ENCODE measurements around the gene USP49. TPM values are rescaled to one million over a fixed set of nuclear protein-coding genes. Genes with fewer than 3 reads are reported as not detected.

Gene USP49
- total and polyA plus RNA-seq, 2 experiments from 2014 or later: 5.0 to 8.5 TPM

GRCh38 chr6:41872147-41872546 is 23.0 kb downstream of the USP49 start:
- TF ChIP-seq, protein P1, sequence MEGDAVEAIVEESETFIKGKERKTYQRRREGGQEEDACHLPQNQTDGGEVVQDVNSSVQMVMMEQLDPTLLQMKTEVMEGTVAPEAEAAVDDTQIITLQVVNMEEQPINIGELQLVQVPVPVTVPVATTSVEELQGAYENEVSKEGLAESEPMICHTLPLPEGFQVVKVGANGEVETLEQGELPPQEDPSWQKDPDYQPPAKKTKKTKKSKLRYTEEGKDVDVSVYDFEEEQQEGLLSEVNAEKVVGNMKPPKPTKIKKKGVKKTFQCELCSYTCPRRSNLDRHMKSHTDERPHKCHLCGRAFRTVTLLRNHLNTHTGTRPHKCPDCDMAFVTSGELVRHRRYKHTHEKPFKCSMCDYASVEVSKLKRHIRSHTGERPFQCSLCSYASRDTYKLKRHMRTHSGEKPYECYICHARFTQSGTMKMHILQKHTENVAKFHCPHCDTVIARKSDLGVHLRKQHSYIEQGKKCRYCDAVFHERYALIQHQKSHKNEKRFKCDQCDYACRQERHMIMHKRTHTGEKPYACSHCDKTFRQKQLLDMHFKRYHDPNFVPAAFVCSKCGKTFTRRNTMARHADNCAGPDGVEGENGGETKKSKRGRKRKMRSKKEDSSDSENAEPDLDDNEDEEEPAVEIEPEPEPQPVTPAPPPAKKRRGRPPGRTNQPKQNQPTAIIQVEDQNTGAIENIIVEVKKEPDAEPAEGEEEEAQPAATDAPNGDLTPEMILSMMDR (IDR thresholded peaks at IDR 0.05; ENCODE audit: low read depth, low read length): no peak
- no peak overlapping the region for H3K27ac ChIP-seq
- no peak for DNase-seq (ENCODE audit: low read depth in 1 of 2, low spot score in 1 of 2)
- H3K4me3 ChIP-seq: no peak overlapping the region
- no peaks in the 10 kb centered on the region for H3K36me3 ChIP-seq
- no peaks in the 10 kb centered on the region for H3K27me3 ChIP-seq
- no peaks in the 10 kb centered on the region for H3K4me1 ChIP-seq (ENCODE audit: low read depth)
- H3K9me3 ChIP-seq (ENCODE audit: low read depth): no peaks in the 10 kb centered on the region

DNA sequence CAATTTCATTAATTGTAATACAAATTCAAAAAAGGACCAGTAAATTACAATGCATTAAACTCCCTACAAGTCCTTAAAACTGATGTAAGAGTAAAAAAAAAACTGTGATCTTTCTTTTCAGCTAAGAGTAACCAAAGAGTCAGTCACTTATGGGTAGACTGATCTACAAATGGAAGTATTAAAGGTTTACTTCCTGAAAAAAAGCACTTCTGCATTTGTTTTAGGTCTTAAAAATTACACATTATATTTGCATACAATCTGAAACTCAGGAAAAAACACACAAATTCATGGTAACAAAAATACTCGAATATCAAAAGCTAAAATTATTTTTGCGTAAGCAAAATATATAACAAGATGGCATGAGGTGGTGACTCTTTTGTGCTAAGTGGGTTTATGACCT is 23.5 kb downstream of the USP49 start:
- H3K4me1 ChIP-seq (ENCODE audit: low read depth): no peaks in the 10 kb centered on the region
- no peaks in the 10 kb centered on the region for H3K27me3 ChIP-seq
- H3K4me3 ChIP-seq: no peak overlapping the region
- no peaks in the 10 kb centered on the region for H3K36me3 ChIP-seq
- TF ChIP-seq, protein P1 (IDR thresholded peaks at IDR 0.05; ENCODE audit: low read depth, low read length): no peak
- no peaks in the 10 kb centered on the region for H3K9me3 ChIP-seq (ENCODE audit: low read depth)
- no peak overlapping the region for H3K27ac ChIP-seq
- no peak for DNase-seq (ENCODE audit: low read depth in 1 of 2, low spot score in 1 of 2)

DNA sequence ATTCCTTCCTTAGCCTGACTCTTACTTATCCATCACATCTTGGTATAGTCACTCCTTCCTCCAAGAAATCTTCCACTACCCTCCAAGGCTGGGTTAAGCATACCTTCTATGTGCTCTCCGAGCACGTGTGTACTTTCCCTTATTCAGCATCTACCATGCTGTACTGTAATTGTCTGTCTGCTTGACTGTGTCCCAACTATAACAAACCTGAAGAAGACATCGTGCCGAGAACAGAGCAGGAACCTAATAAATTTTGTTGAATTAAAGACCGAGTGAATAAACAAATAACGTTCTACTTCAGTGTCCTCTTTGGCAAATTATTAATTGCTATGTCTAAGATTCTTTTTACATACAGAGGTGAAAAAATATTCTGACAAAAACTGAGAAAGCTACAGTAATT is 35.8 kb downstream of the USP49 start:
- Histone ChIP-seq H3K27me3 (no peaks in the 10 kb centered on the region), H3K36me3 (no peaks in the 10 kb centered on the region)

GRCh38 chr6:41858703-41859102 is 36.5 kb downstream of the USP49 start:
- DNase-seq (ENCODE audit: low read depth in 1 of 2, low spot score in 1 of 2): no peak
- H3K36me3 ChIP-seq: no peaks in the 10 kb centered on the region
- no peaks in the 10 kb centered on the region for H3K9me3 ChIP-seq (ENCODE audit: low read depth)
- H3K27me3 ChIP-seq: no peaks in the 10 kb centered on the region
- H3K4me1 ChIP-seq (ENCODE audit: low read depth): no peaks in the 10 kb centered on the region
- TF ChIP-seq, protein P1 (IDR thresholded peaks at IDR 0.05; ENCODE audit: low read depth, low read length): no peak
- no peak overlapping the region for H3K27ac ChIP-seq
- H3K4me3 ChIP-seq: no peak overlapping the region

More for the DNA sequence above, 35.8 kb downstream of the USP49 start:
- Histone ChIP-seq H3K27ac (no peak overlapping the region), H3K4me3 (no peak overlapping the region), H3K4me1 (ENCODE audit: low read depth) (no peaks in the 10 kb centered on the region), H3K9me3 (ENCODE audit: low read depth) (no peaks in the 10 kb centered on the region)
- no peak for DNase-seq (ENCODE audit: low read depth in 1 of 2, low spot score in 1 of 2)
- TF ChIP-seq, protein P1 (IDR thresholded peaks at IDR 0.05; ENCODE audit: low read depth, low read length): no peak

DNA sequence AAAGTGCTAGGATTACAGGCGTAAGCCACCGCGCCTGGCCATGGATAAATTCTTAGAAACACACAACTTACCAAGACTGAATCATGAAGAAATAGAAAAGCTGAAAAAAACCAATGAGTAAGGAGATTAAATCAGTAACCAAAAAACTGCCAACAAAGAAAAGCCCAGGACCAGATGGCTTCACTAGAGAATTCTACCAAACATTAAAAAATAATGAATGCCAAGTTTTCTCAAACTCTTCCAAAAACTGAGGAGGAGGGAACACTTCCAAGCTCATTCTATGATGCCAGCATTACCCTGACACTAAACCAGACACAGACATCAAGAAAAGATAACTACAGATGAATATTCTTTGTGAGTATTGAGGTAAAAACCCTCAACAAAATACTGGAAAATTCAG is 44.3 kb downstream of the USP49 start:
- no peak overlapping the region for H3K27ac ChIP-seq
- H3K9me3 ChIP-seq (ENCODE audit: low read depth): no peaks in the 10 kb centered on the region
- TF ChIP-seq, protein P1 (IDR thresholded peaks at IDR 0.05; ENCODE audit: low read depth, low read length): no peak
- no peaks in the 10 kb centered on the region for H3K4me1 ChIP-seq (ENCODE audit: low read depth)
- H3K36me3 ChIP-seq: no peaks in the 10 kb centered on the region
- DNase-seq (ENCODE audit: low read depth in 1 of 2, low spot score in 1 of 2): no peak
- H3K4me3 ChIP-seq: no peak overlapping the region
- H3K27me3 ChIP-seq: no peaks in the 10 kb centered on the region

All from cardiac muscle cell (in vitro differentiated cells and primary cell).